GM23338 (cell line): ENCODE data around the gene UPK1B. TPM values are rescaled to one million over a fixed set of nuclear protein-coding genes. Genes with fewer than 3 reads are reported as not detected.
"Not testable (repeated sequence)": the region's sequence is repeated elsewhere in the genome, so short reads cannot be mapped to it uniquely, and the experiment has no call there.

Experiments used
- ATAC-seq: fragments of 200-7000 bp; cut with Tn5 transposase; 3 replicates; pipeline ENCODE4 v1.9.1; 2020
- DNase-seq: peaks from one replicate; pipeline ENCODE4 v3.0.0-alpha.2; 2015; ENCODE audit warnings: low spot score
- H2AFZ ChIP-seq: fragments of 200-600 bp; sonication (generic); 2 replicates; pipeline ENCODE4 v1.8.0; 2016; ENCODE audit warnings: antibody characterized with exemption, mild to moderate bottlenecking, moderate library complexity
- H3F3A ChIP-seq: fragments of 200-600 bp; sonication (generic); replicated peaks from 2 replicates; pipeline ENCODE4 v1.8.0; 2017; ENCODE audit warnings: antibody characterized with exemption, mixed run types, low read depth
- H3K27ac ChIP-seq: fragments of 200-600 bp; sonication (generic); 2 replicates; pipeline ENCODE4 v1.6.1; 2016; ENCODE audit warnings: low read depth
- H3K27me3 ChIP-seq: fragments of 200-600 bp; sonication (generic); 2 replicates; pipeline ENCODE4 v1.8.0; 2016; ENCODE audit warnings: mild to moderate bottlenecking, mixed run types, moderate library complexity; ENCODE audit not compliant: insufficient read depth
- H3K36me3 ChIP-seq: fragments of 200-600 bp; sonication (generic); 2 replicates; pipeline ENCODE4 v1.8.0; 2016; ENCODE audit warnings: mild to moderate bottlenecking; ENCODE audit not compliant: insufficient read depth
- H3K4me1 ChIP-seq: fragments of 200-600 bp; sonication (generic); 2 replicates; pipeline ENCODE4 v1.8.0; 2016; ENCODE audit warnings: mild to moderate bottlenecking, moderate library complexity; ENCODE audit not compliant: insufficient read depth
- H3K4me2 ChIP-seq: fragments of 200-600 bp; sonication (generic); 2 replicates; pipeline ENCODE4 v1.7.1; 2017; ENCODE audit warnings: mixed run types
- H3K4me3 ChIP-seq: fragments of 200-600 bp; sonication (generic); 2 replicates; pipeline ENCODE4 v1.6.1; 2016; ENCODE audit warnings: mixed run types
- H3K79me2 ChIP-seq: fragments of 200-600 bp; sonication (generic); replicated peaks from 2 replicates; pipeline ENCODE4 v1.8.0; 2017; ENCODE audit warnings: mild to moderate bottlenecking; ENCODE audit not compliant: insufficient read depth
- H3K9me2 ChIP-seq: fragments of 200-600 bp; sonication (generic); 2 replicates; pipeline ENCODE4 v1.8.0; 2017; ENCODE audit not compliant: insufficient read depth
- H4K20me1 ChIP-seq: fragments of 200-600 bp; sonication (generic); replicated peaks from 2 replicates; pipeline ENCODE4 v1.8.0; 2017; ENCODE audit warnings: mild to moderate bottlenecking; ENCODE audit not compliant: insufficient read depth
- H3K27ac Mint-ChIP-seq: 2 replicates; pipeline ENCODE4 v1.8.0; 2020; ENCODE audit warnings: inconsistent platforms, mild to moderate bottlenecking, moderate library complexity, mixed read lengths
- H3K27me3 Mint-ChIP-seq: 3 replicates; pipeline ENCODE4 v1.8.0; 2022; ENCODE audit warnings: low read depth, mild to moderate bottlenecking, moderate library complexity, mixed read lengths, inconsistent platforms; ENCODE audit not compliant: insufficient read depth, poor library complexity
- H3K36me3 Mint-ChIP-seq: 3 replicates; pipeline ENCODE4 v1.8.0; 2021; ENCODE audit warnings: low read depth, mild to moderate bottlenecking, inconsistent platforms, moderate library complexity, mixed read lengths
- H3K4me1 Mint-ChIP-seq: 3 replicates; pipeline ENCODE4 v1.8.0; 2020; ENCODE audit warnings: mild to moderate bottlenecking, inconsistent platforms, mixed read lengths
- H3K4me3 Mint-ChIP-seq: 3 replicates; pipeline ENCODE4 v1.8.0; 2021; ENCODE audit warnings: moderate library complexity, mild to moderate bottlenecking, inconsistent platforms, mixed read lengths
- H3K9me3 Mint-ChIP-seq: 3 replicates; pipeline ENCODE4 v1.8.0; 2020; ENCODE audit warnings: moderate library complexity, mild to moderate bottlenecking, inconsistent platforms, mixed read lengths
- CREB1 ChIP-seq: fragments of 250-450 bp; sonication (Bioruptor Pico); IDR thresholded peaks from 2 replicates; pipeline ENCODE4 v1.5.0; 2020; ENCODE audit warnings: low read depth, mild to moderate bottlenecking, moderate library complexity
- CTCF ChIP-seq, 2 experiments: fragments of 200-600 bp in 1 of 2; sonication (generic) in 1 of 2; conservative IDR thresholded peaks; 2 replicates each; pipeline versions ENCODE4 v1.5.1 to v1.6.1; 2016 to 2017; ENCODE audit warnings: antibody characterized with exemption in 2 of 2, low read depth in 2 of 2, mild to moderate bottlenecking in 2 of 2, moderate library complexity in 1 of 2
- ETS1 ChIP-seq: IDR thresholded peaks from 2 replicates; pipeline ENCODE4 v1.6.1; 2016; ENCODE audit warnings: antibody characterized with exemption
- EZH2 ChIP-seq: fragments of 200-600 bp; sonication (generic); IDR thresholded peaks from one replicate; pipeline ENCODE4 v1.8.0; 2017; ENCODE audit warnings: antibody characterized with exemption, mild to moderate bottlenecking, low read depth; ENCODE audit not compliant: unreplicated experiment
- NANOG ChIP-seq: IDR thresholded peaks from 2 replicates; pipeline ENCODE4 v1.6.1; 2016; ENCODE audit warnings: antibody characterized with exemption, borderline replicate concordance
- REST ChIP-seq: IDR thresholded peaks from one replicate; pipeline ENCODE4 v1.6.1; 2018; ENCODE audit warnings: antibody characterized with exemption; ENCODE audit not compliant: unreplicated experiment
- ZNF114 ChIP-seq: fragments of 250-450 bp; sonication (Bioruptor Pico); IDR thresholded peaks from 2 replicates; pipeline ENCODE4 v1.5.0; 2020; ENCODE audit warnings: mild to moderate bottlenecking, moderate library complexity
- ZNF331 ChIP-seq: fragments of 250-450 bp; sonication (Bioruptor Pico); IDR thresholded peaks from 2 replicates; pipeline ENCODE4 v1.5.0; 2020; ENCODE audit warnings: low read depth, mild to moderate bottlenecking, moderate library complexity
- polyA plus RNA-seq: library from polyadenylated mRNA; unstranded; fragments of >200 nt; fragmentation: Nextera tagmentation; extraction: Ambion mirVana; gene quantifications from 2 replicates; pipeline ENCODE4 v1.2.1, GENCODE V29; 2016
- total RNA-seq: library from RNA; depleted of rRNA; stranded (reverse); fragments of >200 nt; shearing (Covaris generic); gene quantifications from 2 replicates; pipeline ENCODE4 v1.2.3, GENCODE V29; 2014

Gene UPK1B
- total and polyA plus RNA-seq, 2 experiments from 2014 or later: 0.39 to 0.66 TPM

DNA sequence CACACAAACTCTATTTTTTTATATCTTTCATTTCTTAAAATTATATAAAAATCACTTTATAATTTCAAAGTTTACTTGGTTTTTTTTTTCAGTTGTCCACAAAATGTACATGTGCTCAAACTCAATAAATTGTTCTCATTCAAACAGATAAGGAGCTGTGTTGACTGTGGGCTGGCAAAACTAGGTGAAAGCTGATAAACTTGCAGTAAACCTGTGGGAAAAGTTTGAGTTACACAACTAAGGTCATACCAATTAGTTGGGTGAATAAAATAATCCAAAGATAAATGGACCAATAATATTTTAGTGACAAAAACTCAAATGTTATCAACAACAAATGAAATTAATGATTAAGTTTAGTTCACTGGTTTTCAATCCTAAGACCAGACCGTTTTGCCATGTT, 12.6 kb upstream of the UPK1B start:
- DNase-seq: no peak
- H3K27ac ChIP-seq: no peak overlapping the region
- H3K4me3 ChIP-seq: no peak overlapping the region
- Mint-ChIP-seq H3K36me3 (peaks cover 29% of the 10 kb centered on the region), H3K9me3 (peaks cover 32% of the 10 kb centered on the region), H3K27me3 (no peaks in the 10 kb centered on the region), H3K4me1 (no peaks in the 10 kb centered on the region), H3K27ac (no peak overlapping the region), H3K4me3 (no peak overlapping the region)
- no peaks in the 10 kb centered on the region for H3K79me2 ChIP-seq
- no peaks in the 10 kb centered on the region for H4K20me1 ChIP-seq
- peaks cover 6% of the 10 kb centered on the region; the same call in 1 of the 2 replicates for H3K36me3 ChIP-seq
- H2AFZ ChIP-seq: no peak overlapping the region
- TF ChIP-seq EZH2: no peak
- TF ChIP-seq ZNF331 (CRISPR knock-in tag): no peak
- TF ChIP-seq ETS1: no peak
- ATAC-seq: no peak
- no peaks in the 10 kb centered on the region for H3K9me2 ChIP-seq
- no peaks in the 10 kb centered on the region for H3F3A ChIP-seq
- no peaks in the 10 kb centered on the region for H3K27me3 ChIP-seq
- H3K4me2 ChIP-seq: no peak overlapping the region
- H3K4me1 ChIP-seq: no peaks in the 10 kb centered on the region

- H2AFZ ChIP-seq: no peak overlapping the region
- H3K4me3 ChIP-seq: no peak overlapping the region
- no peaks in the 10 kb centered on the region for H3K4me1 Mint-ChIP-seq
- H4K20me1 ChIP-seq: no peaks in the 10 kb centered on the region
- H3K79me2 ChIP-seq: no peaks in the 10 kb centered on the region
- H3K27me3 ChIP-seq: no peaks in the 10 kb centered on the region
- H3K27ac Mint-ChIP-seq: no peak overlapping the region
- H3K27ac ChIP-seq: no peak overlapping the region
- no peaks in the 10 kb centered on the region for H3K27me3 Mint-ChIP-seq
- no peaks in the 10 kb centered on the region for H3K9me2 ChIP-seq
- H3F3A ChIP-seq: no peaks in the 10 kb centered on the region
- peaks cover 34% of the 10 kb centered on the region for H3K9me3 Mint-ChIP-seq
- H3K36me3 Mint-ChIP-seq: peaks cover 29% of the 10 kb centered on the region
- H3K4me3 Mint-ChIP-seq: no peak overlapping the region
- no peak overlapping the region for H3K4me2 ChIP-seq
- TF ChIP-seq ETS1 (no peak), REST (no peak), CTCF (conservative IDR thresholded peaks at IDR 0.05; ENCODE audit: low read depth in 2 of 2) (no peak), EZH2 (no peak), ZNF114 (no peak), CREB1 (no peak), ZNF331 (CRISPR knock-in tag) (no peak), NANOG (no peak)
- H3K4me1 ChIP-seq: no peaks in the 10 kb centered on the region
- no peak for ATAC-seq
- DNase-seq: no peak
- H3K36me3 ChIP-seq: peaks cover 6% of the 10 kb centered on the region; the same call in 1 of the 2 replicates
These were observed 12.2 kb upstream of the UPK1B start for GRCh38 chr3:119161240-119161639.

GRCh38 chr3:119164745-119165144, 8.7 kb upstream of the UPK1B start:
- not testable (repeated sequence) for H3K4me3 ChIP-seq, ATAC-seq, H3K9me2 ChIP-seq, H3K4me2 ChIP-seq, H3K27me3 ChIP-seq, H3K27me3 Mint-ChIP-seq, H3K79me2 ChIP-seq, H3K4me1 ChIP-seq, H3K27ac ChIP-seq, H3F3A ChIP-seq, H3K27ac Mint-ChIP-seq, H3K36me3 ChIP-seq, H3K4me1 Mint-ChIP-seq, DNase-seq, H2AFZ ChIP-seq, H4K20me1 ChIP-seq, H3K4me3 Mint-ChIP-seq
- peaks cover 29% of the 10 kb centered on the region for H3K36me3 Mint-ChIP-seq
- peaks cover 45% of the 10 kb centered on the region for H3K9me3 Mint-ChIP-seq
